ENCODE results near the gene FRK.
"Not testable (repeated sequence)": the region's sequence is repeated elsewhere in the genome, so short reads cannot be mapped to it uniquely, and the experiment has no call there.

Gene FRK

GRCh38 chr6:116060572-116061283, at the start of gene FRK:
Gene FRK, minus strand, starts transcription at chr6:116060891. Its CDS starts 580 bp downstream, at chr6:116060311.
- DNase-seq: no peak

DNA sequence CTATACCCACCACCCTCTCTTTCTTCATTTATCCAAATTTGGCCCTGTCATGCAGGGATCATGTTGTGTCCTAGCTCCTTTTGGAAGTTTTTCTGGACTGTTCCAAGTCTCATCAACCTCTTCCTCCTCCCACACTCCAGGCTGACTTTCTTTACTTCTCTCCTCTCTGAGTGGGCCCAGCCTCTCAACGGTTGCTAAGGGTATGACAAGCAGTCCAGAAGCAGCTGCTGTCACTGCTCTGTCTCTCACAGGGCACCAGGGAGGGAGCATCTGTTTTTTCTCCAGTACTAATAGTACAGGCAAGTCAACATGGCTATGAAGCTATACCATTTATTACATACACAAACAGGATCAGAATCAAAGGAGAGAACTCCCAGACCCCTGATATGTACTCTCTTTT, 48.1 kb upstream of the FRK start:
- DNase-seq: no peak

- DNase-seq: no peak
Measured at GRCh38 chr6:116106146-116106545, 45.5 kb upstream of the FRK start.

GRCh38 chr6:116105247-116105646, 44.6 kb upstream of the FRK start:
- DNase-seq: no peak

- no peak for DNase-seq
Measured at GRCh38 chr6:116104636-116105035, 43.9 kb upstream of the FRK start.

GRCh38 chr6:116102873-116103272, 42.2 kb upstream of the FRK start:
- no peak for DNase-seq

DNA sequence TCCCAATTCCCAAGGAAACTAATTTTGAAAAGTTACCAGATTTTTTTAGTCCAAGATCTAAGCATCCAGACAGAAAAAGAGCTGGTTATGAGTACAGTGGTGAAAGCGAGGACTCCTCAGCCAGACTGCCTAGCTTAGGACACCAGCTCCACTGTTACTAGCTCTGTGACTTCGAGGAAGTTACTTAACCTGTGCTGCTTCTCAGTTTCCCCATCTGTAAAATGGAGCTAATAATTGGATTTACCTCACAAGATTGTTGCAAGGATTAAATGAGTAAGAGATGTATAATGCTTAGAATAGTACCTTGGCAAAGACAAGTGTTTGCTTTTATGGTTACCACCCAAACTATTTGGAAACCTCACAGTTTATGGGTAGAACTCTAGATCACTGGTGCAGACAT, 41.1 kb upstream of the FRK start:
- DNase-seq: no peak

DNA sequence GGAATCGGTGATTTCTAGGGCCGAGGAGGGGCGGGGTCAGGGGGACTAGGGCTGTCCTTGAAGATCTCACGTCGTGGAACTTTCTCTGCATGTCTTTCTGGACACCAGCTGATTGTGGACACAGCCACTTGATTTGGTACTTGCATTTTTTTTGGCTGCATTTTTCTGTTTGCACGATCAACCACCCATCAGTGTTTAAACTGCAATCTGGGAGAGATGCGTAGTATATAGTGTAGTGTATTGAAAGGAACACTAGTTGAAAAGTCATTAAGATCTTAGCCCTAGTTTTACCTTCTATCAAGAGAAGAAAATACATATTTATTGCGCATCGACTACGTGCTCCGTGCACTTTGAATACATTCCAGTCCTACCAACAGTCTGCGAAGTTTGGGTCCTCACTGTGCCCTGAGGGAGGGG, 40.6 kb upstream of the FRK start:
- DNase-seq: no peak

- DNase-seq: peak; percentile 91
Measured at GRCh38 chr6:116100419-116101301, 40.0 kb upstream of the FRK start, which contains the start of gene NT5DC1. Gene NT5DC1, plus strand, starts transcription at chr6:116100853. Its CDS starts 78 bp downstream, at chr6:116100931.

GRCh38 chr6:116099036-116099435, 38.3 kb upstream of the FRK start:
- no peak for DNase-seq

DNA sequence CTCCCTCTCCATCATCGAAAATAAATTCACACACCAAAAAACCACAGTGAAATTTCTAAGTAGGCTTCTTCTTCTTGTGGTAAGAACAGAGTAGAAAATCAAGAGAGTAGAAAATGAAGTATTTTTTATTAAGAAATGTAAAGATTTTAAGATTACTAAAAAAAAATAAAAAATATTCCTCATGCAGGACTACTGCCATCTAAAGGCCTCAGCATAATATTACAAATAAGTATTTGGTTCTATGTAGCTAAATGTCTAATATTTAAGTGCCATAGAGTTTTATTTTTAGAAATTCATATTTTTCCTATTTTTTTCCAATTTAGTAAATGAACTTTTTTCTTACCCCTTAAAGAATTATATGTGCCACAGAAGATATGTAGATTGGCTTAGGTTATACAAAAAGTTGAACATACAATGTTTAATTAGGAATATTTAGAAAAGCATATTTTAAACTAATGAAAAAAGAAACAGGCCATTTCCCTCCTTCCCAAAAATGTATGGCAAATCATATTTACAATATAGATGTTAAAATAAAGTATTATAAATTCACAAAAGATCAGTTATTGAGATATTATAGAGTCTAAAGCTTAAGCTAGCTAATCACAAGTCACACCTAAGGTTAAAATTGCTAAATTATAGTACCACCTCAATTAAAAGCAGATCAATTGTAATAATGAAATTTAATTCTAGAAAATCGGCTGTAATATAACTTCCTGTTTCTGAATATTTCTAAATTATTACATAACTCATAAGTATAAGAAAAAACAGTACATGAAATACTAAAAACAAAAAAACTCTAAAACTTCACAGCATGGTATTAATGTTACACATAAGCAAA, 36.5 kb upstream of the FRK start:
- no peak for DNase-seq

GRCh38 chr6:116096048-116096759, 35.5 kb upstream of the FRK start:
- DNase-seq: not testable (repeated sequence)

DNA sequence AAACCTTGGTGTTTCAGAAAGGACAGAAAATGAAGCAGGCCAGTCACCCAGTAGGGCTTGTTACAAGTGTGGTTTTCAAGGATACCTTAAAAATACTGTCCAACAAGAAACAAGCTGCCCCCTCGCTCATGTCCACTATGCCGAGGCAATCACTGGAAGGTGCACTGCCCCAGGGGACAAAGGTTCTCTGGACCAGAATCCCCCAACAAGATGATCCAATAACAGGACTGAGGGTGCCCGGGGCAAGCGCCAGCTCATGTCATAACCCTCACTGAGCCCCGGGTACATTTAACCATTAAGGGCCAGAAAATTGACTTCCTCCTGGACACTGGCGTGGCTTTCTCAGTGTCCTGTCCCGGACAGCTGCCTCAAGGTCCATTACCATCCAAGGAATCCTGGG, 33.4 kb upstream of the FRK start:
- no peak for DNase-seq

DNA sequence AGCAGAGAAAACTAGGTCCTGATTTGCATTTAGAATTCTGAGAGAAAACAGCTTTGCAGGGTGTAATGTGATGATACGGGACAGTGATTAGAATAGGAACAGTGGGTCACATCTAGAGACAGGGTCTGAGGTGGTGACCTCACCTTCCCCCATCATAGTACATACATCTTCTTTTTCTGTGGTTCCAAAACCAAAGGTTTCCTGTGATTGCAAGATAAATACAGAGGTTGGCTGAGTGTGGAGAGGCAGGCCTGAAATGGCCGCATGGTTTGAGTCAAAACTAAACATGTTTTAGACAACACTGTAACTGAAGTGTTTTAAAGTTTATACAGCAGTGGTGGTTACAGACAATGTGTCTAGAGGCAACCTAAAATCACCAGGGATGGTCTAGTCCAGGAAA, 29.6 kb upstream of the FRK start:
- no peak for DNase-seq

DNA sequence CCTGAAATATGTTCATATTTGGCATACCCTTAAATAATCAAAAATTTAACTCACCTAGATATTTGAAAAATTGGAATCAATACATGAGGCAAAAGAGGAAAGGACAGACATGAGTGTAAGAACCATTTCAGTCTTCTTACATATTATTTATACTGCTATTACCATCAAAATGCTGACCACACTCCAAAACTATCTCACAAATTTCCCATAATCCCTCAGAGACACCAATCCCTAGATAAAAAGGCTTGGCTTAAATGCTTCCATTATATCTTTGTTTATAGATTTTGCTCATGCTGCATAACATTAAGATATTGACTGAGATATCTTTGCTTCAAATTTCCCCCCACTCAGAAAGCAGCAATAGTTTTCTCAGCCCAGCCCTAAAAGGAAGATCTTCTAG, 28.3 kb upstream of the FRK start:
- no peak for DNase-seq

GRCh38 chr6:116087437-116088027, 26.8 kb upstream of the FRK start:
- no peak for DNase-seq

DNA sequence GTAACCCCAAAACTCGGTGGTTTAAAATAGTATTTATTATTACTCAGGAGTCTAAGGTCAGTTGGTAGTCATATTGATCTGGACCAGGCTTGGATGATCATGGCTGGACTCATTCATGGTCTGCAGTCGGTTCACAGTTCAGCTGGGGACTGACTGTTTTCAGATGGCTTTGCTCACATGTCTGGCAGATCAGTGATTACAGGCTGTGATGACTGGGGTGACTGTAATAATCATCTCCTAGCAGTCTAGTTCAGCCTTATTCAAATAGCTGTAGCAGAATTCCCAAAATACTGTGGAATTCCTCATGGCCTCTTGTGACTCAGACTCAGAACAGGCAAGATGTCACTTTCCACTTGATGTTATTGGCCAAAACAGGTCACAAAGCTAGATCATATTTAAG, 23.6 kb upstream of the FRK start:
- no peak for DNase-seq

DNA sequence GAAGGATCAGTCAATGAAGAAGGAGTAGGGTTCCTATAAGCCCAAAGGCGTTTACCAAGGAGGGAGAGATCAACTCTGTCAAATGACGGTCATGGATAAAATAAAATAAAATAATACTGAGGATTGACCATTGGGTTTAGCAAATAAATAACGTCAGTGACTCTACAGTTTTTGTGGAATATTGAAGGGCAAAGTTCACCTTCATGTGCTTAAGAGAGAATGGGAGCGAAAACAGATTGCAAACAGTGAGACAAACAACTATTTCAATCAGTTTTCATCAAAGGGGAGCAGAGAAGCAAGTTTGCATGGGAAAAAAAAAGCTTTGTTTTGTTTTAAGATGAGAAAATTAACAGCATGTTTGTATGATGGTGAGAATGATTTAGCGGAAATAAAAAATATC, 22.4 kb upstream of the FRK start:
- DNase-seq: no peak

- no peak for DNase-seq
Measured at GRCh38 chr6:116078945-116079344, 18.3 kb upstream of the FRK start.

- no peak for DNase-seq
Measured at GRCh38 chr6:116078522-116078921, 17.8 kb upstream of the FRK start.

GRCh38 chr6:116074732-116075390, 14.2 kb upstream of the FRK start:
- no peak for DNase-seq

Data from islet precursor cell (in vitro differentiated cells).